Daoy (cell line): ENCODE data around the gene ANKMY2. TPM values are rescaled to one million over a fixed set of nuclear protein-coding genes. Genes with fewer than 3 reads are reported as not detected.
"Not testable (repeated sequence)": the region's sequence is repeated elsewhere in the genome, so short reads cannot be mapped to it uniquely, and the experiment has no call there.

Experiments
- DNase-seq: peaks from one replicate; pipeline ENCODE4 v3.0.0-alpha.2; 2015; ENCODE audit warnings: low read depth
- total RNA-seq: library from RNA; depleted of rRNA; stranded (reverse); fragments of >200 nt; shearing (Covaris generic); gene quantifications from 2 replicates; pipeline ENCODE4 v1.2.3, GENCODE V29; 2014

Gene ANKMY2
- total RNA-seq, 1 experiment from 2014 or later, result 21.9 TPM

DNA sequence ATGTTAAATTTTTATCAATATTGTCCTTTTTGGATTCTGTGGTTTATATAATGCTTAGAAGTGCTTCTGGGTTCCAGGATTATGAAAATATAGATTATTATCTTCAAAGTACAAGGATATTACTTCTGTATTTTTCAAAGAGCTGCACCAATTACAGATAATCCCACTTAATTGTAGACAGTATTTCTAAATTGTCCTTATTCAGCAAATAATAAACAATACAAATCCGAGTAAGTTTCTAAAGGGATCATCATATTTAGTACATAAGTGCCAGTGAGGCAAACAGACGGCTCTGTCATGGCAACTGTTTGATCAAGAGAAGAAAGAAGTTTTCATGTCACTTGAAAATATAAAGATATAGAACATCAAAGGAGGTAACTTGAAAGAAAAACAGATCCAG is 19.2 kb downstream of the ANKMY2 start:
- DNase-seq, result no peak

DNA sequence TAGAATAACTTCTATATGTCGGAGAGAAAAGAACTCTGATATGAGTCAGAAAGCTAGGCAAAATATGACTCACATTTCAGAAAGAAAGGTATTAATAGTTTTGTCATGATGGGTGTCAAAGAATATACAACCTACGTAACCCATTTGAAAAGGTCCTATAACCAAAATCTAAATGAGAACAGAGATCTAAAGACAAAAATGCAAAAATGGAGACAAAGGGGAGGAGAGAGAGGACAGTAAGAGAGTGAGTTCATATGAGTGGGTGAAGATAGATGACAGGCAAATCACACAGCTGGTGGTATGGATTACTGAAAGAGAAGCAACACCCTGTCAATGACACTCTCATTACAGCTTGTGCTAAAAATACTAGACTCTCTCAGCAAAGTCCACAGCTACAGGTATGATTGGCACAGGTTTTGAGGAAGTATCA is 25.6 kb downstream of the ANKMY2 start:
- no peak for DNase-seq

DNA sequence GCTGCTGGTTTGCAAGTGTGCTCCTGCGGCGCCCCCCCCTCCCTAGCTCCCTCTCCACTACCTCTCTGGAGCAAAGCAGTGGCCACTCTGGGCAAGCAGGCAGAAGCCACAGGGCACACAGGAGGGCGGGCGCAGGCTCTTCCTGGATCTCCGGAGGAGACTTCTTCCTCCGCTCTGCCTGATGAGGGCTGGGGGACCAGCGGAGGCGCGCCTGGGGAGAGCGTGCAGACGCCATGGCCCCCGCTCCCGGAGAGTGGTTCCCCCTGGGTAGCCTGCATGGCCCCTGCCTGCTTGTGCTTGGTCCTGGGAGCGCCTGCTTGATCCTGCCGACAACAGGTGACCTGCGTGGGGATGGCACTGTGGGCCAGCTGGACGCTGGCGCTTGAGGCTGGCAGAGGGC is 29.0 kb downstream of the ANKMY2 start:
- DNase-seq, result no peak

- no peak for DNase-seq
Measured at GRCh38 chr7:16616122-16616521, 29.4 kb downstream of the ANKMY2 start.

- no peak for DNase-seq
Measured at GRCh38 chr7:16615228-16615627, 30.3 kb downstream of the ANKMY2 start.

DNA sequence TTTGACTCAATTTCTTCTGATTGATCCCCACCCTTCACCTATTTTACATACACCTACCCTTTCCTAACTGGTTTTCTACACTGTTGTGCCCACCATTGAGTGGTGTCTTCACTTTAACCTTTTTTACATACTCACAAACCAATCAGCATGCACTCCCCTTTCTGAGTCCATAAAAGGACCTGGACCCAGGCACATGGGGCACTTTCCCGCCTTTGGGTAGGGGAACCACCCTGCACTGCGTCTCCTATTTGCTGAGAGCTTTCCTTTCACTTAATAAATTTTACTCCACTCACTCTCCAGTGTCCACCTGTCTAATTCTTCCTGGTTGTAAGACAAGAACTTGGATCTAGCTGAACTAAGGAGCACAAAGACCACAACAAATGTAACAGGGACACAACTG is 33.8 kb downstream of the ANKMY2 start:
- DNase-seq, result no peak

DNA sequence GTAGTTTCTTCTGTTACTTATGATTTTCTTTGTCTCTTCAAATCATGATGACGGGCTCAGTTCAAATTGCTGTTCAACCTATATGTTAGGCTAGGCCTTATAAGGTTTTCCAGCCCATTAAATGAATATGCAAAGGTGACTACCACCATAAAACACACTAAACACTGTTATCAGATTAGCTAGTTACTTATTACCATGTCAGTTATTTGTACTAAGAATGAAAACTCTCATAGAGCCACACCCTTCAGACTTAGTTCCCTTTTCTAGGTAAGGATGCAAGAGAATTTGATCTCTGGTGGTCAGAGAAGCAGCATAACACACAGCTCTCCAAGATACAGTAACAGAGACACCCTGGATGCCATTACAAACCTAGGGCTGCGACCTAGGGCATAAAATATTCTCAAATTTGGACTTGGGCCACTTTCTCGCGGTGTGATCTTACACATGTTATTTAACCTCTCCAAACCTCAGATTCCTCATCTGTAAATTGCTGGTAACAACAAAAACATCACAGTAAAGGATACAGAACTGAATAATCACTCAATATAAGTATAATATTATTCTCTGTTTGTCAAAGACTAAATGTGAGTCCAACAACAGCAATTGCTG is 35.6 kb downstream of the ANKMY2 start:
- DNase-seq, result no peak

DNA sequence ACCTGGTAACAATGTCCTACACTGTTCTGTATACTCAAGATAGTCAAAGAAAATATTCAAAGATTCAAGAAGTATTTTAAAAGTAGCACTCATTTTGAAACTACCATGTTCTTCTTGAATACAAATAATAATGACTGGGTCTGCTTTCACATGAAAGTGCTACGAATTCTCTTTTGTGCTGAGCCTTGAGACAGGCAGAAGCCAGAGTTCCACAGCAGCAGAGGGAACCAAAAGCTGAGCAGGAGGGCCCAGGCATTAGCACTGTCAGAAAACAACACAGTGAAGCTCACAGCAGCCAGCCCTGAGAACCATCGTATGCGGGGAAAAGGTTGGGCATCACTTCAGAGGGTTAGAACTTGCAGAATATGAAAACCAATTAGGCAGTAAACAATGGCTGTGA is 38.9 kb downstream of the ANKMY2 start:
- DNase-seq, result no peak

DNA sequence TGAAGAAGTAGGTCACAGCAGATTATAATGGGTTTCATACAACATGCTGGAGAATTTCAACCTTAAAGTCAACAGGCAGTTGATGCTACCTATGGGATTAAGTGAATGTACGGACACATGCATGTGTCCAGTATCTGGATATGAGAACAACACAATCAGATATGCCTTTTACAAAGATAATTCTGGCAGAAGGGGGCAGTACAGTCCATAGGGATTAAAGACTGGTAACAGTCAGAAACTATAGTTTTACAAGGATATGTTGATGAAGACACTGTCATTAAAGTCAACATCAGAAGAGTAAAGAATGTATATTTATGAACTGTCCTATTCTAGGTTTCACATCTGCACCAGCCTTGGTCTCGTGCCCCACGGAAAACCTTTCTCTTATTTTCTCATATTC is 41.5 kb downstream of the ANKMY2 start:
- DNase-seq, result no peak

- no peak for DNase-seq
Measured at GRCh38 chr7:16603633-16604032, 41.9 kb downstream of the ANKMY2 start.

DNA sequence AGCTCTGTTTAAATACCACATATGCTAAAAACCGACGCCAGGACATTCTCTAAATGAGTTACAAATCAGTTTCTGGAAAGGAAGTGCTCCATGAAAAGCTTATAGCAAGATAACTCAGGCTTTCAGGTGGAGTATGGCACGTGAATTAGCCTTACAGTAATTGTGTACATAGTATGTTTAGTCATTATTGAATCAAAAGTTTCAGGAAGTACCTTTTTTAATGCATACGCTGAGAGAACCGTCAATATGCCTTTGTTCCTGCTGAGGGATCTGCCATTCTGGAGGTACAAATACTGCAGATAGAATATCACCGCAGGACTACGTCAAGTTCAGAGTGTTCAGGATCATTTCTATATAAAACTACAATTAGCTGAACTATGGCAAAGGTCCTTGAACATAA is 45.7 kb downstream of the ANKMY2 start:
- no peak for DNase-seq

DNA sequence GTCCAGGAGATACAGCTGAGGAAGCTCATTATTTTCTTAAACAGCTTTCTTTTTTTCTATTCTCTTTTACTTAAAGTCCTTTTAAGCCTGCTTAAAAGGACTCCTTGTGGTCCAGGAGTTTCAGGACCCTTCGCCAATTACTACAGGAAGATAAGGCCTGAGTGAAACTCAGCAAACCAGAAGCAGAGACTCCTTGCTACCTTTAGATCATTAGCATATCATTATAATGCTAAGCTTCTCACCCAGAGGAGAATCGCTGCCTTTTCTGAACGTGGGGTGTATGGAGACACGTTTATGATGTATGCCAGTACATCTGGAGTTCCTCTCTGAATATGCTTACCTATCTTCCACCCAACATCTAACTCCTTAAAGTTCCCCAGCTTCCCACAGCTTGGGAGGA is 47.5 kb downstream of the ANKMY2 start:
- DNase-seq, result no peak

- DNase-seq, result not testable (repeated sequence)
Measured at GRCh38 chr7:16595596-16595995, 50.0 kb downstream of the ANKMY2 start.

GRCh38 chr7:16594676-16595075 is 50.9 kb downstream of the ANKMY2 start:
- DNase-seq, result no peak

DNA sequence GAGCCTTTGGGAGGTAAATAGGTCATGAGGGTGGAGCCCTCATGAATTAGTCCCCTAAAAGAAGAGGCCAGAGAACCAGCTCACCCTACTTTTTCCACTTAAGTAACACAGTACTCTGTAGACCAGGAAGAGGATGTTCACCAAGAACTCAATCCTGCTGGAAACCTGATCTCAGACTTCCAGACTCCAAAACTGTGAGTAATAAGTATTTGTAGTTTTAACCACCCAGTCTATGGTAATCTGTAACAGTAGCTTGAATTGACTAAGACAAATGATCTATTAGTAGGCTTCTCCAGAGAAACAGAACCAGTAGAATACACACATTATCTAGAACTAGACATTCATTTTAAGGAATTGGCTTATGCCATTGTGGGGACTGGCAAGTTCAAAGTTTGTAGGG is 51.5 kb downstream of the ANKMY2 start:
- DNase-seq, result peak; percentile 18

GRCh38 chr7:16592395-16592794 is 53.2 kb downstream of the ANKMY2 start:
- DNase-seq, result no peak

DNA sequence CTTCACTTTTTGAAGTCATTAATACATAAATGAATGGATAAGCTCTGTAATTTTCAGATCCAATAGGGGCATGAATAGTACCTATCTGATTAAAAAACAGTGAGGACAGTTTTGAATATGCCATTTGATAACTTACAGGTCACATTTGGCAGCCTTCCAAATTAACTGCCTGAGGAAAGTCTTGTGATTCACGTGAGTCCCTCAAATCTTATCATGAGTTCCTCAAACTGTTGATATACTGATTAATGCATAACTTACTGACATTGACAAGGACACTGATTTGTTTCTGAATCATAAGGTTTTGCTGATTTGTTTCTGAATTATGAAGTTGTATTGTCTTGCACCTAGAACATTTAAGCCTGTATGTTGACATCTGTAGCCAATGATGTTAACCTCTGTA is 55.1 kb downstream of the ANKMY2 start:
- no peak for DNase-seq

DNA sequence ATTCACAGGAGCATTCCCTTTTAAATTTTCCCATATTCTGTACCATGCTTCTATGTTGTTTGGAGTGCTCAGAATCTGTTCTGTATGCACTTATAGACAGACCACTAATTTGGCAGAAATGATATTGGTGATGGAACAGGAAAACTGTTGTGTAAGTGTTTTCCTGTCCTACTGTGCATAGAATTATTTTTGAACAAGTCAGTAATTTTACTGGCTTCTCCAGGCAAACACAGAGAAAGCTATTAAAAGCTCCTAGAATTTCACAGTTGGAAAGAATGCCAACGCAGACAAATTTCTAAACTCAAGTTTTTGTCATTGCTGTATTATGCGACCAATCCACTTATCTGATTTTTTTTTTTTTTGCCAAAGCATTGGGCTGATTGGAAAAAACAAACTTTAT is 55.7 kb downstream of the ANKMY2 start:
- DNase-seq, result no peak

GRCh38 chr7:16587790-16588189 is 57.8 kb downstream of the ANKMY2 start:
- peak; percentile 10 for DNase-seq

GRCh38 chr7:16587129-16587528 is 58.4 kb downstream of the ANKMY2 start:
- no peak for DNase-seq

DNA sequence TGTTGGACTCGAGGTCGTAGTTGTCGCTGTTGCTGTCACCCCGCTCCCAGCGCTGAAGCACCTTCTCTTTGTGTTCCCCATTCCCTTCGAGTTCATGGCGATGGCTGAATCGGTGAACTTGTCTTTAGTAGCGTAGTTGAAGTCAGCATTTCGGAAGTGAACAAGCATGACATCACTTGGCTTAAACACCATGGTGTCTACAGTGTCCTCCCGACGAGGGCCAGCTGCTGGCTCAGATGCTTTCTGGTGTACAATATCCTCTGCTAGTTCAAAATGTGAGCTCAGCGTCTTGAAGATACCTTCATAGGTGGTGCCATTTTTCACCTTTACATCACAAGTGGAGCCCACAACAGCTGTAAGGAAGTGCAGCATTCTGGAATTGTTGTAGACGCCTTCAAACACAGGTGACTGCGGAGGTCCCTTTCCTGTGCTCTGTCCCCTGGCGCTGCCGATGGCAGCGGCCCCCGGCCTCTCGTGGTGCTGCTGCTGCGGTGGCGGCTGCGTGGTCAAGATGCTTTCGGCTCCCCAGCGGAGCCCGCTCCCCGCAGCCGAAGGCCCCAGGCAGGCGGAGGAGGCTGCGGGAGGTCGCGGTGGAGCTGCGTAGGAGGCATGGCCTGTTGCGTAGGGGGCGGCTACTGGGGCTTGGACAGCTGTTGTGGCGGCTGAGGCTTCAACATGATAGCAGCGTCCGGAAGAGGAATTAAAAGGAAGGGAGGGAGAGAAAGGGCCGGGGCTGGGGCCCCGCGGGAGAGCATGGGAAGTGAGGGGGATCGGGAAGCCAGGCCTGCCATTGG is 59.3 kb downstream of the ANKMY2 start:
- no peak for DNase-seq

- no peak for DNase-seq
Measured at GRCh38 chr7:16585540-16585939, 60.0 kb downstream of the ANKMY2 start.

DNA sequence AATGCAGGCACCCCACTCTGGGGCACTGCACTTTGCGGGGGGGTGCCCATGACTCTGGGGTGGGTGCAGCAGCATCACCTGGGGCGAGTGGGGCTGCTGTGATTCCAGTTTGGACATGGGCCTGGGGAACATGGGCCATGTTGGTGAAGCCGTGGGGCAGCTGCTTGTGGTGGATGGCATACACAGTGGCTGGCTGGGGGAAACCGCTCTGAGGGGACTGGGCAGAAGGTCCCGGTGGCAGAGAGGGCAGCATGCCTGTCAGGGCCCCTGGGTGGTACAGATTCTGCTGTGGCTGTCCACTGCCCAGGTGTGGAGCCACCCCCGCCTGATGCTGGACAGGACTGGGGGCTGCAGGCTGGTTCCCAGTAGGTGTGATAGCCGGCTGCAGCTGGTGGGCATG is 61.7 kb downstream of the ANKMY2 start:
- no peak for DNase-seq

- no peak for DNase-seq
Measured at GRCh38 chr7:16581286-16581685, 64.3 kb downstream of the ANKMY2 start.
